Measurements from ENCODE around the gene FXR2. TPM values are rescaled to one million over a fixed set of nuclear protein-coding genes. Genes with fewer than 3 reads are reported as not detected.
A peak's percentile ranks its signal among the peaks of the same experiment; 100 is the strongest.

FXR2 gene
- total RNA-seq, 1 experiment from 2014 or later: 60.7 TPM

- CTCF ChIA-PET: interaction anchor here (0.5 to 7.7 kb wide), 28 partner anchors 9 to 1122 kb away, joined by 3 to 89 read pairs (median 4); partner anchors contain the start of genes CD68, DNAH2, FXR2 and NAA38
- TF ChIP-seq CTCF (IDR thresholded peaks at IDR 0.05; ENCODE audit: unreplicated experiment): peak; percentile 88
- BruUV-seq (replicated peaks): TSS peak; percentile 85
- H3K27ac Mint-ChIP-seq (ENCODE audit: low read depth, unreplicated experiment): peak overlapping the region; percentile 78
- DNase-seq (ENCODE audit: unreplicated experiment): peak; percentile 92
- H3K4me1 Mint-ChIP-seq (ENCODE audit: insufficient read depth, unreplicated experiment): peaks cover 42% of the 10 kb centered on the region
- intact Hi-C loops (cut with micrococcal nuclease): loop anchor here (1.0 to 2.0 kb wide), 2 partner anchors 28 to 75 kb away; partner anchors contain the start of gene SENP3
- no peaks in the 10 kb centered on the region for H3K27me3 Mint-ChIP-seq (ENCODE audit: insufficient read depth, unreplicated experiment)
- peaks cover 46% of the 10 kb centered on the region for H3K36me3 Mint-ChIP-seq (ENCODE audit: insufficient read depth, unreplicated experiment)
- H3K9me3 Mint-ChIP-seq (ENCODE audit: unreplicated experiment): no peaks in the 10 kb centered on the region
- H3K4me3 Mint-ChIP-seq (ENCODE audit: unreplicated experiment): peak overlapping the region; percentile 76
- POLR2A ChIA-PET: interaction anchor here (0.6 to 14.9 kb wide), 24 partner anchors 13 to 566 kb away, joined by 3 to 303 read pairs (median 4); partner anchors contain the start of genes CD68, DNAH2, FXR2 and NEURL4
Observed at GRCh38 chr17:7589204-7589868, 25.4 kb downstream of the FXR2 start.

GRCh38 chr17:7588553-7589203 is 26.0 kb downstream of the FXR2 start:
- POLR2A ChIA-PET: interaction anchor here (0.6 to 14.9 kb wide), 25 partner anchors 13 to 566 kb away, joined by 3 to 303 read pairs (median 4); partner anchors contain the start of genes CD68, DNAH2, FXR2 and NEURL4
- peak; percentile 64 for DNase-seq (ENCODE audit: unreplicated experiment)
- intact Hi-C loops (cut with micrococcal nuclease): loop anchor here (1.0 to 2.0 kb wide), 2 partner anchors 27 to 74 kb away; partner anchors contain the start of gene SENP3
- CTCF ChIA-PET: interaction anchor here (0.6 to 7.7 kb wide), 25 partner anchors 11 to 297 kb away, joined by 3 to 89 read pairs (median 4); partner anchors contain the start of genes CD68, DNAH2, FXR2 and NAA38
- Mint-ChIP-seq H3K27me3 (ENCODE audit: insufficient read depth, unreplicated experiment) (no peaks in the 10 kb centered on the region), H3K9me3 (ENCODE audit: unreplicated experiment) (no peaks in the 10 kb centered on the region), H3K27ac (ENCODE audit: low read depth, unreplicated experiment) (peak overlapping the region; percentile 86), H3K4me1 (ENCODE audit: insufficient read depth, unreplicated experiment) (peaks cover 42% of the 10 kb centered on the region), H3K4me3 (ENCODE audit: unreplicated experiment) (peak overlapping the region; percentile 76), H3K36me3 (ENCODE audit: insufficient read depth, unreplicated experiment) (peaks cover 43% of the 10 kb centered on the region)
- no peak for TF ChIP-seq CTCF (IDR thresholded peaks at IDR 0.05; ENCODE audit: unreplicated experiment)
- no TSS peak for BruUV-seq (replicated peaks)

GRCh38 chr17:7587420-7588151 is 27.1 kb downstream of the FXR2 start:
- intact Hi-C loops (cut with micrococcal nuclease): loop anchor here (1.0 to 2.0 kb wide), 3 partner anchors 15 to 101 kb away; partner anchors contain the start of gene WRAP53
- DNase-seq (ENCODE audit: unreplicated experiment): peak; percentile 75
- no peaks in the 10 kb centered on the region for H3K9me3 Mint-ChIP-seq (ENCODE audit: unreplicated experiment)
- BruUV-seq (replicated peaks): no TSS peak
- ChIA-PET POLR2A (interaction anchor here (0.5 to 14.9 kb wide), 11 partner anchors 8 to 695 kb away, joined by 3 to 303 read pairs (median 4); partner anchors contain the start of genes CD68, FXR2, SAT2 and TP53), CTCF (interaction anchor here (0.6 to 7.7 kb wide), 17 partner anchors 9 to 540 kb away, joined by 3 to 89 read pairs (median 4); partner anchors contain the start of genes CD68, FXR2, TMEM102 and TP53)
- no peaks in the 10 kb centered on the region for H3K27me3 Mint-ChIP-seq (ENCODE audit: insufficient read depth, unreplicated experiment)
- no peak for TF ChIP-seq CTCF (IDR thresholded peaks at IDR 0.05; ENCODE audit: unreplicated experiment)
- peak overlapping the region; percentile 86 for H3K27ac Mint-ChIP-seq (ENCODE audit: low read depth, unreplicated experiment)
- peaks cover 37% of the 10 kb centered on the region for H3K36me3 Mint-ChIP-seq (ENCODE audit: insufficient read depth, unreplicated experiment)
- H3K4me3 Mint-ChIP-seq (ENCODE audit: unreplicated experiment): peak overlapping the region; percentile 76
- H3K4me1 Mint-ChIP-seq (ENCODE audit: insufficient read depth, unreplicated experiment): peaks cover 42% of the 10 kb centered on the region

All from MCF 10A (cell line).